WTC11 (cell line): ENCODE data around the gene TMEM140. TPM values are rescaled to one million over a fixed set of nuclear protein-coding genes. Genes with fewer than 3 reads are reported as not detected.

ENCODE experiments used
- ATAC-seq: fragments of 200-7000 bp; cut with Tn5 transposase; 2 replicates; pipeline ENCODE4 v1.10.0; 2021; ENCODE audit warnings: mild to moderate bottlenecking, moderate library complexity
- CTCF ChIA-PET: fragments of 300-600 bp; sonication (Branson Sonifier 250); formaldehyde crosslinking; loops from one replicate; lab custom pipeline; 2021; ENCODE audit warnings: antibody characterized with exemption; lab: Charles Lee
- POLR2A ChIA-PET: fragments of 350-600 bp; sonication (Branson Sonifier 250); formaldehyde crosslinking; loops from one replicate; lab custom pipeline; 2021; ENCODE audit warnings: antibody characterized with exemption; lab: Charles Lee
- DNase-seq: peaks from one replicate; pipeline ENCODE4 v3.0.0; 2021; ENCODE audit warnings: low spot score
- H3K27ac Mint-ChIP-seq: 2 replicates; pipeline ENCODE4 v1.8.0; 2021; ENCODE audit warnings: mixed read lengths
- H3K27me3 Mint-ChIP-seq: 2 replicates; pipeline ENCODE4 v1.8.0; 2021; ENCODE audit warnings: low read depth, mild to moderate bottlenecking, moderate library complexity, mixed read lengths
- H3K36me3 Mint-ChIP-seq: 2 replicates; pipeline ENCODE4 v1.8.0; 2021; ENCODE audit warnings: mixed read lengths
- H3K4me1 Mint-ChIP-seq: 2 replicates; pipeline ENCODE4 v1.8.0; 2022; ENCODE audit warnings: mixed read lengths
- H3K4me3 Mint-ChIP-seq: 2 replicates; pipeline ENCODE4 v1.8.0; 2021; ENCODE audit warnings: mild to moderate bottlenecking, moderate library complexity, mixed read lengths
- H3K9me3 Mint-ChIP-seq: 2 replicates; pipeline ENCODE4 v1.8.0; 2021; ENCODE audit warnings: mixed read lengths
- ATF3 ChIP-seq: sonication (generic); formaldehyde crosslinking; conservative IDR thresholded peaks from 2 replicates; pipeline ENCODE4 v1.8.1; 2022; ENCODE audit warnings: mild to moderate bottlenecking, missing genetic modification reagents
- ATF6 ChIP-seq: sonication (generic); formaldehyde crosslinking; IDR thresholded peaks from 2 replicates; pipeline ENCODE4 v1.8.1; 2023; ENCODE audit warnings: mild to moderate bottlenecking, missing genetic modification reagents
- CBFB ChIP-seq: sonication (generic); formaldehyde crosslinking; IDR thresholded peaks from 2 replicates; pipeline ENCODE4 v1.8.1; 2022; ENCODE audit warnings: mild to moderate bottlenecking, low read depth, missing genetic modification reagents
- GRHL2 ChIP-seq: fragments of 250-450 bp; sonication (Bioruptor Pico); IDR thresholded peaks from 2 replicates; pipeline ENCODE4 v1.8.0; 2022; ENCODE audit warnings: mild to moderate bottlenecking, moderate library complexity; ENCODE audit not compliant: insufficient replicate concordance, severe bottlenecking
- HMGA2 ChIP-seq: fragments of 250-450 bp; sonication (Bioruptor Pico); IDR thresholded peaks from 2 replicates; pipeline ENCODE4 v1.4.0; 2021; ENCODE audit warnings: mild to moderate bottlenecking, moderate library complexity
- IRF2 ChIP-seq: sonication (generic); formaldehyde crosslinking; IDR thresholded peaks from 2 replicates; pipeline ENCODE4 v1.8.0; 2022; ENCODE audit warnings: low read depth, missing genetic modification reagents, borderline replicate concordance
- JUN ChIP-seq: sonication (generic); formaldehyde crosslinking; IDR thresholded peaks from 2 replicates; pipeline ENCODE4 v1.8.0; 2023; ENCODE audit warnings: mild to moderate bottlenecking, missing genetic modification reagents
- NFATC4 ChIP-seq: fragments of 250-450 bp; sonication (Bioruptor Pico); IDR thresholded peaks from 2 replicates; pipeline ENCODE4 v1.9.0; 2021; ENCODE audit warnings: mild to moderate bottlenecking
- RELA ChIP-seq: sonication (generic); formaldehyde crosslinking; IDR thresholded peaks from 2 replicates; pipeline ENCODE4 v1.8.1; 2022; ENCODE audit warnings: missing genetic modification reagents, mild to moderate bottlenecking, borderline replicate concordance
- SOX15 ChIP-seq: fragments of 250-450 bp; sonication (Bioruptor Pico); IDR thresholded peaks from 2 replicates; pipeline ENCODE4 v1.9.0; 2021; ENCODE audit warnings: mild to moderate bottlenecking
- TEAD1 ChIP-seq: sonication (generic); formaldehyde crosslinking; IDR thresholded peaks from 2 replicates; pipeline ENCODE4 v1.8.0; 2022; ENCODE audit warnings: mild to moderate bottlenecking, missing genetic modification reagents
- TEAD4 ChIP-seq: sonication (generic); formaldehyde crosslinking; IDR thresholded peaks from 2 replicates; pipeline ENCODE4 v1.8.0; 2022; ENCODE audit warnings: mild to moderate bottlenecking, missing genetic modification reagents
- USF2 ChIP-seq: sonication (generic); formaldehyde crosslinking; IDR thresholded peaks from 2 replicates; pipeline ENCODE4 v1.8.1; 2023; ENCODE audit warnings: mild to moderate bottlenecking, missing genetic modification reagents, moderate library complexity
- ZBTB21 ChIP-seq: sonication (generic); formaldehyde crosslinking; IDR thresholded peaks from 2 replicates; pipeline ENCODE4 v1.8.1; 2023; ENCODE audit warnings: mild to moderate bottlenecking, missing genetic modification reagents, borderline replicate concordance
- ZNF232 ChIP-seq: sonication (generic); formaldehyde crosslinking; IDR thresholded peaks from 2 replicates; pipeline ENCODE4 v1.8.0; 2022; ENCODE audit warnings: mild to moderate bottlenecking, missing genetic modification reagents
- ZNF416 ChIP-seq: fragments of 250-450 bp; sonication (Bioruptor Pico); IDR thresholded peaks from 2 replicates; pipeline ENCODE4 v1.9.0; 2021; ENCODE audit warnings: mild to moderate bottlenecking, inconsistent platforms
- total RNA-seq: library from RNA; stranded (reverse); gene quantifications from 3 replicates; pipeline ENCODE4 v1.2.3, GENCODE V29; 2021
- TF ChIP-seq, protein P1 (sequence below): fragments of 250-450 bp; sonication (Bioruptor Pico); IDR thresholded peaks from 2 replicates; pipeline ENCODE4 v1.9.0; 2021; ENCODE audit warnings: mild to moderate bottlenecking
- TF ChIP-seq, protein P2 (sequence below): sonication (generic); formaldehyde crosslinking; conservative IDR thresholded peaks from 2 replicates; pipeline ENCODE4 v1.8.1; 2023; ENCODE audit warnings: mild to moderate bottlenecking, low read depth, missing genetic modification reagents, moderate library complexity
- TF ChIP-seq, protein P3 (sequence below): fragments of 250-450 bp; sonication (Bioruptor Pico); conservative IDR thresholded peaks from 2 replicates; pipeline ENCODE4 v1.9.0; 2021; ENCODE audit warnings: mild to moderate bottlenecking
- TF ChIP-seq, protein P4 (sequence below): sonication (generic); formaldehyde crosslinking; IDR thresholded peaks from 2 replicates; pipeline ENCODE4 v1.8.1; 2022; ENCODE audit warnings: mild to moderate bottlenecking, moderate library complexity, missing genetic modification reagents

The TMEM140 gene
- total RNA-seq, 1 experiment from 2014 or later = not detected

DNA sequence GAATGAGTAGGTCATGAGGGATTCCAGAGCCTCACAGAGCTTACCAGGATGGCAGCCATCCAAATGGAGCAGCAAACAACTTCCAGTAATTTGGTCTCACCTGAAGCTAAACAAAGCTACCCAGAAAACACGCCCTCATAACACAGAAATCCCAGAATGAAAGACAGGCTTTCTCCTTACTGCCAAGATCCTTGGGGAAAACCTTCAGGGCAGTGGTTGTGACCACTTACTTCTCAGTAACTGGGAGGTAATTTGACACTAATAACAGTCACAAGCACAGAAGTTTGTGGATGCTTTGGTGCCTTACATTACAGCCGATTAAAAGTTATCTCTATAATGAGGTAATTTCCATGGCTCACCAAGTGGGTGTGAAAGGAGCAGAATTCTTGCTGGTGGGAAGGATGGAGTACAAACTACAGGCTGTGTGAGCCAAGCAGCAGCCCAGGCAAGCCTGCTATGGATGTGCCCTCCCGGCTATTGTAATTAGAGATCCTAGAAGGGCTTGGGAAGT lies 53.0 kb downstream of the TMEM140 start:
- TF ChIP-seq NFATC4 (CRISPR knock-in tag) (no peak), TEAD4 (no peak), ZNF416 (no peak), ZNF232 (CRISPR knock-in tag) (no peak), RELA (no peak), JUN (CRISPR knock-in tag) (no peak), SOX15 (no peak), GRHL2 (no peak), ATF6 (CRISPR knock-in tag) (no peak), USF2 (CRISPR knock-in tag) (no peak), ATF3 (no peak), TEAD1 (CRISPR knock-in tag) (no peak), HMGA2 (CRISPR knock-in tag) (no peak), ZBTB21 (no peak), IRF2 (CRISPR knock-in tag) (no peak), CBFB (no peak)
- TF ChIP-seq, protein P1, sequence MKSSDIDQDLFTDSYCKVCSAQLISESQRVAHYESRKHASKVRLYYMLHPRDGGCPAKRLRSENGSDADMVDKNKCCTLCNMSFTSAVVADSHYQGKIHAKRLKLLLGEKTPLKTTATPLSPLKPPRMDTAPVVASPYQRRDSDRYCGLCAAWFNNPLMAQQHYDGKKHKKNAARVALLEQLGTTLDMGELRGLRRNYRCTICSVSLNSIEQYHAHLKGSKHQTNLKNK (CRISPR knock-in tag) = no peak
- TF ChIP-seq, protein P2, sequence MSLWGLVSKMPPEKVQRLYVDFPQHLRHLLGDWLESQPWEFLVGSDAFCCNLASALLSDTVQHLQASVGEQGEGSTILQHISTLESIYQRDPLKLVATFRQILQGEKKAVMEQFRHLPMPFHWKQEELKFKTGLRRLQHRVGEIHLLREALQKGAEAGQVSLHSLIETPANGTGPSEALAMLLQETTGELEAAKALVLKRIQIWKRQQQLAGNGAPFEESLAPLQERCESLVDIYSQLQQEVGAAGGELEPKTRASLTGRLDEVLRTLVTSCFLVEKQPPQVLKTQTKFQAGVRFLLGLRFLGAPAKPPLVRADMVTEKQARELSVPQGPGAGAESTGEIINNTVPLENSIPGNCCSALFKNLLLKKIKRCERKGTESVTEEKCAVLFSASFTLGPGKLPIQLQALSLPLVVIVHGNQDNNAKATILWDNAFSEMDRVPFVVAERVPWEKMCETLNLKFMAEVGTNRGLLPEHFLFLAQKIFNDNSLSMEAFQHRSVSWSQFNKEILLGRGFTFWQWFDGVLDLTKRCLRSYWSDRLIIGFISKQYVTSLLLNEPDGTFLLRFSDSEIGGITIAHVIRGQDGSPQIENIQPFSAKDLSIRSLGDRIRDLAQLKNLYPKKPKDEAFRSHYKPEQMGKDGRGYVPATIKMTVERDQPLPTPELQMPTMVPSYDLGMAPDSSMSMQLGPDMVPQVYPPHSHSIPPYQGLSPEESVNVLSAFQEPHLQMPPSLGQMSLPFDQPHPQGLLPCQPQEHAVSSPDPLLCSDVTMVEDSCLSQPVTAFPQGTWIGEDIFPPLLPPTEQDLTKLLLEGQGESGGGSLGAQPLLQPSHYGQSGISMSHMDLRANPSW (CRISPR knock-in tag) = no peak
- TF ChIP-seq, protein P3, sequence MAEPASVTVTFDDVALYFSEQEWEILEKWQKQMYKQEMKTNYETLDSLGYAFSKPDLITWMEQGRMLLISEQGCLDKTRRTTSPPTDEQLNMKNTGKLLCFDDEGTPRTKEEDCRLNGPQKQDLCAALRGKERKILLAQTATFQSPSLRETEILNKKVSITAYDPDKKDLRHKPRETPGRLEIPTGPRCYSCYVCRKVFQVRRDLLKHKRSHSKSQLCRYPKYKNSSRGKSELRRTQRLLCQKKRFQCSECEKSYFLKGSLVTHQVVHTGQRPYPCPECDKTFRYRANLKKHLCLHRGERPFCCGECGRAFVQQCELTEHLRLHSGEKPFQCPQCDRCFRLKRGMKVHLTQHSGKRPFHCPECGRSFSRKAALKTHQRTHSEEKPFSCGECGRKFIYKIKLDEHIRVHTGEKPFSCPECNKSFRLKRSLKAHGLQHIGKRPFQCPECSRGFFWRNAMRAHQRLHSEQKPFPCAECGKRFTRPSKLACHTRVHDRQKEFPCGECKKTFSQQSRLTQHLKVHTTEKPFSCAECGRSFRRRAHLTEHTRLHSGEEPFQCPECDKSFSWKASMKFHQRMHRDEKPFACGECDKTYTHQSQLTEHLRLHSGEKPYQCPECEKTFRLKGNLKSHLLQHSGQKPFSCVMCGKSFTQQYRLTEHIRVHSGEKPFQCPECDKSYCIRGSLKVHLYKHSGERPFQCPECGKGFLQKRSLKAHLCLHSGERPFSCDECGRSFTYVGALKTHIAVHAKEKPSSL = no peak
- TF ChIP-seq, protein P4, sequence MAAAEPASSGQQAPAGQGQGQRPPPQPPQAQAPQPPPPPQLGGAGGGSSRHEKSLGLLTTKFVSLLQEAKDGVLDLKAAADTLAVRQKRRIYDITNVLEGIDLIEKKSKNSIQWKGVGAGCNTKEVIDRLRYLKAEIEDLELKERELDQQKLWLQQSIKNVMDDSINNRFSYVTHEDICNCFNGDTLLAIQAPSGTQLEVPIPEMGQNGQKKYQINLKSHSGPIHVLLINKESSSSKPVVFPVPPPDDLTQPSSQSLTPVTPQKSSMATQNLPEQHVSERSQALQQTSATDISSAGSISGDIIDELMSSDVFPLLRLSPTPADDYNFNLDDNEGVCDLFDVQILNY (CRISPR knock-in tag) = no peak
- ChIA-PET CTCF (no interaction called here), POLR2A (no interaction called here)
- 0 out of 2 replicates have a peak overlapping the region, but pooled peaks have one; percentile 38 for H3K27ac Mint-ChIP-seq
- H3K4me3 Mint-ChIP-seq = no peak overlapping the region
- DNase-seq = no peak
- ATAC-seq = no peak
- H3K27me3 Mint-ChIP-seq = no peaks in the 10 kb centered on the region
- peaks cover 14% of the 10 kb centered on the region for H3K36me3 Mint-ChIP-seq
- H3K4me1 Mint-ChIP-seq = peaks cover 16% of the 10 kb centered on the region
- no peaks in the 10 kb centered on the region for H3K9me3 Mint-ChIP-seq
